ENCODE measurements around the gene VPS39.

DNA sequence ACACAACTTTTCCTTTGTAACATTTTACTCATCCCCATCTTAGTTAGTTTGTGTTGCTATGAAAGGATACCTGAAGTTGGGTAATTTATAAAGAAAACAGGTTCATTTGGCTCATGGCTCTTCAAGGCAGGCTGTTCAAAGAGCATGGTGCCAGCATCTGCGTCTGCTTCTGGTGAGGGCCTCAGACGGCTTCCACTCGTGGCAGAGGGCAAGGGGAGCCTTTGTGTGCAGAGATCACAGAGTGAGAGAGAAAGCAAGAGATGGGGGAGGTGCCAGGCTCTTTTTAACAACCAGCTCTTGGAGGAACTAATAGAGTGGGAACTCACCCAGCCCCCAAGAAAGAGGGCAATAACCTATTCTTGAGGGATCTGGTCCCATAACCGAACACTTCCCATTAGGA, 74.7 kb downstream of the VPS39 start:
- TF ChIP-seq, protein P1, sequence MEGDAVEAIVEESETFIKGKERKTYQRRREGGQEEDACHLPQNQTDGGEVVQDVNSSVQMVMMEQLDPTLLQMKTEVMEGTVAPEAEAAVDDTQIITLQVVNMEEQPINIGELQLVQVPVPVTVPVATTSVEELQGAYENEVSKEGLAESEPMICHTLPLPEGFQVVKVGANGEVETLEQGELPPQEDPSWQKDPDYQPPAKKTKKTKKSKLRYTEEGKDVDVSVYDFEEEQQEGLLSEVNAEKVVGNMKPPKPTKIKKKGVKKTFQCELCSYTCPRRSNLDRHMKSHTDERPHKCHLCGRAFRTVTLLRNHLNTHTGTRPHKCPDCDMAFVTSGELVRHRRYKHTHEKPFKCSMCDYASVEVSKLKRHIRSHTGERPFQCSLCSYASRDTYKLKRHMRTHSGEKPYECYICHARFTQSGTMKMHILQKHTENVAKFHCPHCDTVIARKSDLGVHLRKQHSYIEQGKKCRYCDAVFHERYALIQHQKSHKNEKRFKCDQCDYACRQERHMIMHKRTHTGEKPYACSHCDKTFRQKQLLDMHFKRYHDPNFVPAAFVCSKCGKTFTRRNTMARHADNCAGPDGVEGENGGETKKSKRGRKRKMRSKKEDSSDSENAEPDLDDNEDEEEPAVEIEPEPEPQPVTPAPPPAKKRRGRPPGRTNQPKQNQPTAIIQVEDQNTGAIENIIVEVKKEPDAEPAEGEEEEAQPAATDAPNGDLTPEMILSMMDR (IDR thresholded peaks at IDR 0.05; ENCODE audit: insufficient read depth, low read length, poor library complexity, severe bottlenecking): no peak
- TF ChIP-seq EZH2phosphoT487 (conservative IDR thresholded peaks at IDR 0.05; ENCODE audit: low read length): no peak

Measured in SU-DHL-6 (cell line).